AG09319 (cell line): ENCODE measurements around the gene LHFPL5.

Experiments used
- DNase-seq: peaks from one replicate; pipeline ENCODE4 v3.0.0-alpha.2; 2010; ENCODE audit warnings: low read depth; ENCODE audit errors: extremely low read depth
- CTCF ChIP-seq: IDR thresholded peaks from 2 replicates; pipeline ENCODE4 v1.5.1; 2011; ENCODE audit warnings: low read depth, mild to moderate bottlenecking, inconsistent platforms, low read length, moderate library complexity

LHFPL5 gene

DNA sequence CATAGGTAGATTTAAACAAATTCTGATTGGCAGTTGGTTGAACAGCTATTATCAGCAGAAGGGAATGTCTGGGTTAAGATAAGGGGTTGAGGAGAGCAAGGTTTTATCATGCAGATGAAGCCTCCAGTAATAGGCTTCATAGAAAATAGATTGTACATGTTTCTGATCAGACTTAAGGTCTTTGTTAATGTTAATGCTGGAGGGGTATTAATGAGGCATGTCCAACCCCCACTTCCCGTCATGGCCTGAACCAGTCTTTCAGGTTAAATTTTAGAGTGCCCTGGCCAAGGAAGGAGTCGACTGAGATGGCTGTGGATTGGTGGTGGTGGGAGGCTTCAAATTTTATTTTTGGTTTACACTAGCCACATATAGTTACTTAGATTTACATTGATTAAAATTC, 21.0 kb upstream of the LHFPL5 start:
- DNase-seq: no peak

GRCh38 chr6:35786272-35786671, 18.9 kb upstream of the LHFPL5 start:
- TF ChIP-seq CTCF: no peak
- DNase-seq: no peak

More for the DNA sequence above, 21.0 kb upstream of the LHFPL5 start:
- TF ChIP-seq CTCF: no peak

DNA sequence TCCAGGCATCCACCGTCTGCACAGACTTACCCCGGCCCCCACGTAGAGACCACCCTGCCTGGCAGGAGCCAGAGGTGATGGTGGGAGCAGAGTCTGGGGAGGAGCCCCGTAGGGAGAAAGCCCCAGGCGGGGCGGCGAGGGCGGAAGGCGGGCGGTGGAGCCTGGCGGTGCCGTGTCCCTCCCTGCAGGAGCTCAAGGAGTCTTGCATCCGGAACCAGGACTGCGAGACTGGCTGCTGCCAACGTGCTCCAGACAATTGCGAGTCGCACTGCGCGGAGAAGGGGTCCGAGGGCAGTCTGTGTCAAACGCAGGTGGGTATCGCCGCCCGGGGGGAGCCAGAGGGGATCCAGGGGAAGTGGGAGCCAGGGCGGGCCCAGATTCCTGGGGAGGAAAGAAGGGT, 18.3 kb upstream of the LHFPL5 start:
- TF ChIP-seq CTCF: no peak
- no peak for DNase-seq

GRCh38 chr6:35787266-35788218, 17.6 kb upstream of the LHFPL5 start:
- TF ChIP-seq CTCF: no peak
- no peak for DNase-seq

- no peak for DNase-seq
- no peak for TF ChIP-seq CTCF
Observed at GRCh38 chr6:35788423-35788982, 16.6 kb upstream of the LHFPL5 start.

- no peak for TF ChIP-seq CTCF
- DNase-seq: no peak
Observed at GRCh38 chr6:35790683-35791082, 14.5 kb upstream of the LHFPL5 start.

DNA sequence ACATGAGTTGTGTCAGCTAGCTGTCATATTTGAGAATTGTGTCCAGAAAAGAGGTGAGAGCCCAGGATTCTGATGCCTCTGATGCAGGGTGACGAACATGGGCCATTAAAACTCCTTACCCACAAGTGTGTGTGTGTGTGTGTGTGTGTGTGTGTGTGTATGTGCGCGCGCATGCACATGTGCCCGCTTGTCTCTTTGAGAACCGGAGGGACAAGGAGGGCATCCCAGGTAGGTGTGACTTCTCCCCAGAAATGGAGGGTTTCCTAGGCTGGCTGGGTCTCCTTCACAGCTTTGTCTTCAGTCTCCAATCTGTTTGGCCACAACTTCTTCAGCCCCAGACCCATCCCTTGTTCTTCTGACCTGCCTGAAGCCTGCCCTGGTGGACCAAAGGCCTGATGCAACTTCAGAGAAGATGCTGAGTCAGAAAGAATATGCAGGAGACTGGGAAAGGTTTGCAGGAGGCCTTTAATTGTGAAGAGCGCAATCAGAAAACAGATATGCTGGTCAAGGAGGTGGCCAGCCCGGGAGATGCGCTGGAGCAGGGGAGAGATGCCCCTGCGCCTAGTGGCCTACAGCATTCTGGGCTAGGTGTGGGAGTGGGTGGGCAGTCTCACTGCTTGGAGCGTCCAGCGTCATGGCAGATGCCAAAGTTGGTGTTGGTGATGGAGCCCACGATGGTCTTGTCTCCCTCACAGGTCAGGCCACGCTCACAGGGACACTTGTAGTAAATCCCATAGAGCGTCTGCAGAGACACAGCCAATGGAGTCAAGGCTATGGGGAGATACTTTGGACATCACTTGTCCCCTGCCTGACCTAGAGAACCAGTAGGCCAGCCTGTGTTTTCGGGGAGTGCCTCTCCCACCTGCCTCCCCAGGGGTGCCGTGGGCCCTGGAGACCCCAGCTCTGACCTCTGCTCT, 10.4 kb upstream of the LHFPL5 start:
- no peak for DNase-seq

More for the DNA sequence above, 10.4 kb upstream of the LHFPL5 start:
- TF ChIP-seq CTCF: no peak
